ENCODE results near the gene SPATA22.
"Not testable (repeated sequence)": the region's sequence is repeated elsewhere in the genome, so short reads cannot be mapped to it uniquely, and the experiment has no call there.

SPATA22 gene

DNA sequence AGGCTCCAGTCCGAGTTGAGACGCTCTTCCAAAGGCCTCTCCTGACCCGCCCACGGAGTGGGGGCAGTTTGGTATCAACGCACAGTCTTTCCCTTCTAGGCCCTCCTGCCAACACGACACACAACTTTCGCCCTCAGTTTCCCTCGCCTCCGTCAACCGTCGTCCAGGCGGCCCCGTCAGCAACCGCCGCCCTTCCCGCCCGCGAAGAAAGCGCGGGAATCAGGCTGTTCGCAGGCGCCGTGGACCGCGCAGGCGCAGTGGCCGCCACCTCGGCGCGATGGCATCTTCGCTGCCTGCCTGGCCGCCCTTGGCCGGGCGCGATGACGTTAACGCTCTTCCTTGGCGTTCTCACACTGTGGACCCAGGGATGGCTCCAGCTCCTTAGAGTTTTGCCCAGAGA, at the start of gene SPATA22:
SPATA22 (minus strand) TSS at position 221 of the 400 bp plus-strand sequence. CDS start 2,494 bp downstream, outside the sequence.
- DNase-seq (ENCODE audit: low spot score), result no peak

GRCh38 chr17:3519472-3519871, 47.9 kb upstream of the SPATA22 start:
- not testable (repeated sequence) for DNase-seq (ENCODE audit: low spot score)

DNA sequence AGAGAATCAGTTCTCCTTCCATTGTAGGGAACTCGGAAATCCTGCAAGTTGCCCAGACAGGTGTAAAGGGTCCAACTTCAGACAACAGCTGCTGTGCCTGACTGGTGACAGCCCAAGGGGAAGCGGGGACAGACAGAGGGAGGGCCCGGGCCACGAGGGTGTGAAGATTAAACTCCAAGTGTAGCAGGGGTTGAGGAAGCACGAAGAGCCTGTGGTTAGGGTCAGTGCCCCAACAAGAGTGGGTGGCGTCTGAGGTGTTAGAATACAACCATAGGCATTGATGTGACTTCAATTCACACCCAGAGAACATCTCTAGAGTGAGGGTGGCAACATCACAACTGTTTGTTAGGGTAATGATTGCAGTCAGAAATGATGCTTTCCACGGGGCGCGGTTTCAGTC, 43.3 kb upstream of the SPATA22 start:
- no peak for DNase-seq (ENCODE audit: low spot score)

DNA sequence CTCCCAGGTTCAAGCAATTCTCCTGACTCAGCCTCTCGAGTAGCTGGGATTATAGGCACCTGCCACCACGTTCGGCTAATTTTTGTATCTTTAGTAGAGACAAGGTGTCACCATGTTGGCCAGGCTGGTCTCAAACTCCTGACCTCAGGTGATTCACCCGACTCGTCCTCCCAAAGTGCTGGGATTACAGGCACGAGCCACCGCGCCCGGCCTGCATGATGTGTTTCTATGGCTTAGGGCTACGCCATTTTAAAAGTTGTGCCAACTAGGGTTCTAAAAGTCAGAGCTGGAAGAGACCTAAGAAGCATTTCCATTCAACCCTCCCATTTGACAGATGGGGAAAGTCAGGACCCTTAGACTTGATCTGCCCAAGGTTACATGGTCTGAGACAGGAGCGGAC, 42.5 kb upstream of the SPATA22 start:
- not testable (repeated sequence) for DNase-seq (ENCODE audit: low spot score)

DNA sequence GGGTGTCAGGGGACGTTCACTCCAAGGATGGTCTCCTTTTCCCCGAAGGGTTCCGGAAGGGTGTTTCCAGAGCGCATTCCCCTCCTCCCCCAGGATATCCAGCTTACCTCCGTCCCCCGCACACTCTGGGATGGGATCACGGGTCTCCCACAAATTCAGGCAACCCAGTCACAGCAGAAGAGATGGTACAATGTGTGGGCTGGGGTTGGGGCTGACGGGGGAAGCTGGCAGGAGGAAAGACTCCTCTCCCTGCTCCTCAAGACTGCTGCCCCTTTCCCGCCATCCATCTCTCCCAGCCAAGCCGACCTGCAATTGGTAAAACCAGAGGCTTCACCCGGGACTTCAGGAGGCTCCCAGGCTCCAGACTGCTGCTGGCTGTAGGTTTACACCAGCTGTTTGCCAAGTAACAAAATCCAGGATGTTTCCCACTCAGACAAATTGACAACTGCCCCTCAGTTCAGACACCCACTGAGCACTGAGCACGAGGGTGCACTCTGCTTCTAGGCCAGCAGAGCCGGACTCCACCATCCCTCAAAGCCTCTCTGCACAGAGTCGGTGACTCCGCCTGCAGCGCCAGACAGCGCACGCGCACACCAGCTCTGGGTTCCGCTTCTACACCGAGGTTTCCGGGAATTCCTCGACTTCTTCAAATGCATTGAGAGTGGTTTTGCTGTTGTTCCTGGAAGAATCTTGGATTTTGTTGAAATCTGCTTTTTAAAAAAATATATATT, 41.9 kb upstream of the SPATA22 start:
- no peak for DNase-seq (ENCODE audit: low spot score)

- DNase-seq (ENCODE audit: low spot score), result peak; percentile 24
Observed at GRCh38 chr17:3512505-3513171, 41.0 kb upstream of the SPATA22 start.

GRCh38 chr17:3511852-3512504, 40.4 kb upstream of the SPATA22 start:
- no peak for DNase-seq (ENCODE audit: low spot score)

- no peak for DNase-seq (ENCODE audit: low spot score)
Observed at GRCh38 chr17:3510090-3510489, 38.5 kb upstream of the SPATA22 start.

- no peak for DNase-seq (ENCODE audit: low spot score)
Observed at GRCh38 chr17:3507869-3508268, 36.2 kb upstream of the SPATA22 start.

GRCh38 chr17:3507071-3507470, 35.5 kb upstream of the SPATA22 start:
- DNase-seq (ENCODE audit: low spot score), result no peak

- DNase-seq (ENCODE audit: low spot score), result no peak
Observed at GRCh38 chr17:3506054-3506453, 34.4 kb upstream of the SPATA22 start.

DNA sequence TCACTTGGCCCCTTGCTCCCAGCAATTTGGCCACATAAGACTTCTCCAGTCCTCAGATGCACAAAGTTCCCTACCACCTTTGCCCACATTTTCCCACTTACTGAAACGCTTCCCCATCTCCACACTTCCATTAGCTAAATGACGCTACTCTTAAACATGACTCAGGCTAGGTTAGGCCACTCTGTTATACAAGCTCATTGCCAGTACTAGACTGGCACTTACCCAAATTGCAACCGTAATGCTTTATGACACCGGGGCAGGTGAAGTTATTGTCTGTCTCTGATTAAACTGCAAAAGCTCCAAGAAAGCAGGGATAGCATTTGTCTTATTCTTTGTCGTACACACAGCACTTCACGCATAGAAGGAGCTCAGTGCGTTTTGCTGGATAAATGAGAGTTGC, 33.4 kb upstream of the SPATA22 start:
- no peak for DNase-seq (ENCODE audit: low spot score)

- peak; percentile 37 for DNase-seq (ENCODE audit: low spot score)
Observed at GRCh38 chr17:3503285-3503684, 31.7 kb upstream of the SPATA22 start.

DNA sequence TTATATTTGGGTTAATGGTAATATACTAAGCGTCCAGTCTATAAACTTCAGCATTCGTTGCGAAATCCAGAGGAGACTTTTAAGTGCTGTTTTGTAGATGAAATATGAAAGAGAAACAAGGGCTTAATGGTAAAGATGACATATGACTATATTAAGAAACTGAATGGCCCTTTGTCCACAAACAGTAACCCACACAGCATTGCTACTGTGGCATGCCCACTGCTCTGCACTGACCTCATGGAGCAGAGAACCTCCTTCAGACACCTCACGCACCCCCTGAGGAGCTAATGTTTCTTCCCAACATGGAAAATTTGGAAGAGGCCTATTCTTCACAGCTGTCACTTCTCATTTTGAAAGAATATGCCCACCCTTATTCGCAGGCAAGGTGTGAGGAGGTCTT, 30.8 kb upstream of the SPATA22 start:
- no peak for DNase-seq (ENCODE audit: low spot score)

- DNase-seq (ENCODE audit: low spot score), result no peak
Observed at GRCh38 chr17:3501344-3501743, 29.7 kb upstream of the SPATA22 start.

GRCh38 chr17:3497101-3497500, 25.5 kb upstream of the SPATA22 start:
- no peak for DNase-seq (ENCODE audit: low spot score)

DNA sequence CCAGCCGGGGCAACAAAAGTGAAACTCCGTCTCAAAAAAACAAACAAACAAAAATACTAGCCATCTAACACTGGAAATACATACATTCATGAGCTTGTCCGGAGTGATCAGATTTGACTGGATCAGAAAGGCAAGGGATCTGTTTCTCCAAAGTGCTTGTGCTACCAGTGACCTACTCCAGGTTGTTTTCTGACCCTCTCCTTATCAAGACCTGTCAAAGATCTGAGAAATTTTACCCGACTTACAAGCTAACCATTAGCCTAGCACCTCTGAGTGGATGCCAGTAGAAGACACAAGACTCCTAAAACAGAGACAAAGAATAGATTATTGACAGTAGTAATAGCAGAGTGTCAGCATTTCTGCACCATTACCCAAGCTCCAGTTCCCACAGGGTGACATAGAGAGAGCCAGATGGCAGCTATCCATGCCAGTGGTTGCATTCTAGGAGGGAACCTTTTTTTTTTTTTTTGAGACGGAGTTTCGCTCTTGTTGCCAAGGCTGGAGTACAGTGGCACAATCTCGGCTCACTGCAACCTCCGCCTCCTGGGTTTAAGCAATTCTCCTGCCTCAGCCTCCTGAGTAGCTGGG, 14.0 kb upstream of the SPATA22 start:
- DNase-seq (ENCODE audit: low spot score), result no peak

- DNase-seq (ENCODE audit: low spot score), result no peak
Observed at GRCh38 chr17:3482852-3483251, 11.2 kb upstream of the SPATA22 start.

GRCh38 chr17:3479988-3480387, 8.4 kb upstream of the SPATA22 start:
- no peak for DNase-seq (ENCODE audit: low spot score)

- DNase-seq (ENCODE audit: low spot score), result no peak
Observed at GRCh38 chr17:3475812-3476610, 4.4 kb upstream of the SPATA22 start, which contains the start of gene ASPA. Gene ASPA, plus strand, starts transcription at chr17:3475997. Its CDS starts 163 bp downstream, at chr17:3476160.

GRCh38 chr17:3475251-3475685, 3.6 kb upstream of the SPATA22 start:
- DNase-seq (ENCODE audit: low spot score), result no peak

DNA sequence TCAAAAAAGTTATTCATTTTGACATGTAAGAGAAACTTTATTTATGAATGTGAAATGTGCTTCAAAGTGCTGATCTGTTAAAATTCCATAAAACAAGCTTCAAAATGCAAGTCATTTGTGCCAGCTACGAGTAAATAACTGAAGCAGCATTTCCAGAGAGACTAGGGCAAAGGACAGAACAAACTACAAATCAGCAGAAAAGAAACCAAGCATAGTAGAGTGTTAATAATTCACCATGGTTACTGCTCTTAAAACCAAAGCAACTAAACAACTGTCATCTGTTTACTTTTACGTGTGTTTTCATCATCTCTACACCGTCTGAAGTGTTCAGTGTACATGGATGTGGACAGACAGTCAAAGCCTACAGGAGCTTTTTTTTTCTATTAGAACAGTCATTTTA, 2.6 kb upstream of the SPATA22 start:
- no peak for DNase-seq (ENCODE audit: low spot score)

Measured in cerebellar cortex (tissue), 1 donor.